H1 (cell line): ENCODE results near the gene ZMYND15. TPM values are rescaled to one million over a fixed set of nuclear protein-coding genes. Genes with fewer than 3 reads are reported as not detected.

Experiments
- CTCF ChIA-PET: fragments of 300-600 bp; sonication (Branson Sonifier 250); formaldehyde crosslinking; loops from one replicate; lab custom pipeline; 2021; ENCODE audit not compliant: partially characterized antibody; lab: Charles Lee
- POLR2A ChIA-PET: fragments of 300-600 bp; sonication (Branson Sonifier 250); formaldehyde crosslinking; loops from one replicate; lab custom pipeline; 2021; ENCODE audit warnings: inconsistent platforms; ENCODE audit not compliant: partially characterized antibody; lab: Charles Lee
- DNase-seq, 2 experiments: peaks; one replicate each; pipeline versions ENCODE4 v3.0.0 to v3.0.0-alpha.2; 2010 to 2022; ENCODE audit warnings: low spot score in 2 of 2, low read depth in 1 of 2, mixed read lengths in 1 of 2
- FAIRE-seq: peaks from 2 replicates; lab custom pipeline; 2011; peaks lifted over from hg19 to GRCh38; lab: Jason Lieb, UNC
- H2AFZ ChIP-seq: 2 replicates; pipeline ENCODE4 v1.8.1; 2012; ENCODE audit warnings: low read length, inconsistent platforms
- H2AK5ac ChIP-seq: 2 replicates; pipeline ENCODE4 v1.6.1; 2013; ENCODE audit warnings: low read depth, low read length
- H2BK120ac ChIP-seq: replicated peaks from 2 replicates; pipeline ENCODE3; 2013; ENCODE audit warnings: low read depth, low read length, inconsistent platforms
- H2BK12ac ChIP-seq: 2 replicates; pipeline ENCODE4 v1.6.1; 2013; ENCODE audit warnings: low read depth, low read length
- H2BK15ac ChIP-seq: 2 replicates; pipeline ENCODE4 v1.6.1; 2013; ENCODE audit warnings: low read length
- H2BK20ac ChIP-seq: 2 replicates; pipeline ENCODE4 v1.6.1; 2013; ENCODE audit warnings: low read length
- H2BK5ac ChIP-seq: 2 replicates; pipeline ENCODE4 v1.6.1; 2013; ENCODE audit warnings: low read depth, low read length
- H3K14ac ChIP-seq: 2 replicates; pipeline ENCODE4 v1.6.1; 2013; ENCODE audit warnings: inconsistent platforms; ENCODE audit not compliant: insufficient read length
- H3K18ac ChIP-seq: 2 replicates; pipeline ENCODE4 v1.6.1; 2013; ENCODE audit warnings: low read length; ENCODE audit errors: extremely low read depth
- H3K23ac ChIP-seq: 2 replicates; pipeline ENCODE4 v1.6.1; 2013; ENCODE audit warnings: inconsistent platforms; ENCODE audit not compliant: insufficient read length
- H3K23me2 ChIP-seq: 2 replicates; pipeline ENCODE4 v1.6.1; 2013; ENCODE audit warnings: low read depth, low read length
- H3K27ac ChIP-seq: 2 replicates; pipeline ENCODE4 v1.6.1; 2011; ENCODE audit warnings: low read depth, low read length, inconsistent platforms
- H3K27me3 ChIP-seq, 4 experiments: replicated peaks in 1 of 4; 1 replicate in 1 of 4; 2 replicates in 3 of 4; pipeline versions ENCODE4 v1.6.1 to v1.8.1; 2011 to 2013; ENCODE audit warnings: low read length in 3 of 4, mild to moderate bottlenecking in 3 of 4, inconsistent platforms in 2 of 4, mixed read lengths in 2 of 4, moderate library complexity in 1 of 4; ENCODE audit not compliant: control insufficient read depth in 3 of 4, insufficient read depth in 3 of 4; ENCODE audit errors: extremely low read depth in 1 of 4
- H3K36me3 ChIP-seq, 4 experiments: 2 replicates each; pipeline versions ENCODE4 v1.6.1 to v1.8.1; 2011 to 2013; ENCODE audit warnings: mild to moderate bottlenecking in 4 of 4, low read length in 3 of 4, moderate library complexity in 2 of 4, control low read depth in 1 of 4, inconsistent platforms in 1 of 4; ENCODE audit not compliant: insufficient read depth in 4 of 4, control insufficient read depth in 2 of 4
- H3K4ac ChIP-seq: replicated peaks from 2 replicates; pipeline ENCODE3; 2013; ENCODE audit warnings: low read length, low read depth, mixed read lengths, inconsistent platforms; ENCODE audit not compliant: insufficient read length
- H3K4me1 ChIP-seq, 4 experiments: replicated peaks in 1 of 4; 1 replicate in 1 of 4; 2 replicates in 3 of 4; pipeline versions ENCODE4 v1.6.1 to v1.8.1; 2011 to 2013; ENCODE audit warnings: low read length in 3 of 4, inconsistent platforms in 2 of 4, mixed read lengths in 1 of 4; ENCODE audit not compliant: insufficient read depth in 4 of 4, control insufficient read depth in 3 of 4
- H3K4me2 ChIP-seq, 2 experiments: 2 replicates each; pipeline versions ENCODE4 v1.6.1 to v1.8.1; 2011 to 2013; ENCODE audit warnings: low read depth in 2 of 2, low read length in 2 of 2, control low read depth in 1 of 2, inconsistent platforms in 1 of 2, mild to moderate bottlenecking in 1 of 2; ENCODE audit not compliant: insufficient read depth in 1 of 2
- H3K4me3 ChIP-seq, 4 experiments: fragments of 200-600, 300-600 bp in 1 of 4; sonication (generic), shearing (Covaris generic), sonication (Bioruptor Twin) in 1 of 4; 2 replicates each; pipeline versions ENCODE4 v1.5.1 to v1.8.1; 2011 to 2016; ENCODE audit warnings: low read length in 4 of 4, low read depth in 3 of 4, control low read depth in 2 of 4, inconsistent platforms in 2 of 4, mild to moderate bottlenecking in 2 of 4, mixed read lengths in 1 of 4, moderate library complexity in 1 of 4; ENCODE audit not compliant: insufficient read depth in 2 of 4; ENCODE audit errors: extremely low read depth in 1 of 4
- H3K56ac ChIP-seq: replicated peaks from 2 replicates; pipeline ENCODE3; 2013; ENCODE audit warnings: low read depth, mild to moderate bottlenecking, mixed read lengths, low read length, inconsistent platforms; ENCODE audit not compliant: insufficient read length
- H3K79me1 ChIP-seq: 2 replicates; pipeline ENCODE4 v1.6.1; 2013; ENCODE audit warnings: low read depth, low read length, control low read depth
- H3K79me2 ChIP-seq, 2 experiments: 2 replicates each; pipeline versions ENCODE4 v1.6.1 to v1.8.1; 2012 to 2013; ENCODE audit warnings: low read length in 2 of 2, mild to moderate bottlenecking in 2 of 2, inconsistent platforms in 1 of 2; ENCODE audit not compliant: insufficient read depth in 2 of 2, control insufficient read depth in 1 of 2
- H3K9ac ChIP-seq, 4 experiments: replicated peaks in 1 of 4; 1 replicate in 1 of 4; 2 replicates in 3 of 4; pipeline versions ENCODE4 v1.6.1 to v1.8.1; 2011 to 2013; ENCODE audit warnings: low read depth in 3 of 4, low read length in 3 of 4, control low read depth in 2 of 4, mild to moderate bottlenecking in 2 of 4, moderate library complexity in 2 of 4, inconsistent platforms in 1 of 4; ENCODE audit errors: extremely low read depth in 1 of 4
- H3K9me3 ChIP-seq, 2 experiments: 2 replicates each; pipeline versions ENCODE4 v1.6.1 to v1.8.1; 2012 to 2013; ENCODE audit warnings: mild to moderate bottlenecking in 2 of 2, moderate library complexity in 2 of 2, control low read depth in 1 of 2, inconsistent platforms in 1 of 2, low read depth in 1 of 2, low read length in 1 of 2, mixed read lengths in 1 of 2; ENCODE audit not compliant: insufficient read depth in 2 of 2
- H4K20me1 ChIP-seq, 2 experiments: replicated peaks in 1 of 2; 2 replicates each; pipeline versions ENCODE3 to v1.8.1; 2011 to 2013; ENCODE audit warnings: inconsistent platforms in 2 of 2, low read length in 2 of 2, mild to moderate bottlenecking in 1 of 2; ENCODE audit not compliant: insufficient read depth in 2 of 2, control insufficient read depth in 1 of 2
- H4K5ac ChIP-seq: 2 replicates; pipeline ENCODE4 v1.6.1; 2013; ENCODE audit warnings: low read length, low read depth, mixed read lengths, inconsistent platforms; ENCODE audit not compliant: insufficient read length
- H4K8ac ChIP-seq: 2 replicates; pipeline ENCODE4 v1.8.0; 2013; ENCODE audit warnings: mild to moderate bottlenecking, moderate library complexity, low read length, inconsistent platforms; ENCODE audit not compliant: insufficient read depth; ENCODE audit errors: extremely low read depth
- H4K91ac ChIP-seq: replicated peaks from 2 replicates; pipeline ENCODE3; 2013; ENCODE audit warnings: low read length, mixed read lengths, inconsistent platforms; ENCODE audit not compliant: insufficient read length
- BCL11A ChIP-seq, 2 experiments: IDR thresholded peaks; one replicate each; pipeline ENCODE4 v1.6.1; 2011; ENCODE audit warnings: low read depth in 2 of 2, low read length in 2 of 2, mild to moderate bottlenecking in 2 of 2
- NRF1 ChIP-seq: IDR thresholded peaks from 2 replicates; pipeline ENCODE4 v1.6.1; 2011; ENCODE audit warnings: mild to moderate bottlenecking, low read depth, low read length, improper control_type of control experiment
- PHF8 ChIP-seq: fragments of 200-600 bp; sonication (generic); conservative IDR thresholded peaks from 2 replicates; pipeline ENCODE4 v1.7.1; 2012; ENCODE audit warnings: low read depth, mild to moderate bottlenecking, inconsistent platforms, low read length, moderate library complexity
- POLR2AphosphoS5 ChIP-seq: IDR thresholded peaks from 2 replicates; pipeline ENCODE4 v1.6.1; 2011; ENCODE audit warnings: low read depth, low read length
- WGBS, 2 experiments: shearing (Covaris generic) in 1 of 2; methylation state at CpG; one replicate each; pipeline versions ENCODE4 v1.1.6 to v1.1.7; 2013 to 2015; ENCODE audit warnings: low lambda C conversion rate in 2 of 2, mixed read lengths in 2 of 2, inconsistent platforms in 1 of 2, low coverage in 1 of 2, missing lambda C conversion rate in 1 of 2; ENCODE audit not compliant: insufficient replicate concordance in 2 of 2, insufficient coverage in 1 of 2, insufficient read length in 1 of 2; ENCODE audit errors: extremely low coverage in 1 of 2, missing lambda C conversion rate in 1 of 2; 5-methylcytosine and 5-hydroxymethylcytosine counted together
- polyA plus RNA-seq, 7 experiments: library from polyadenylated mRNA; depleted of rRNA in 3 of 7; stranded (reverse) in 5 of 7; unstranded in 2 of 7; fragments of >200 nt in 5 of 7; fragments of 200-250 nt in 2 of 7; gene quantifications; 1 replicate in 5 of 7; 2 replicates in 1 of 7; 4 replicates in 1 of 7; pipeline versions ENCODE4 v1.2.1 to v1.2.3, GENCODE V29; 2011 to 2013; ENCODE audit warnings: missing spikeins in 2 of 7, mixed read lengths in 2 of 7
- total RNA-seq: library from RNA; stranded (reverse); fragmentation: NEBNext Ultra II Directional; extraction: Animal tissue kit (Norgen Biotek cat#: 25700); gene quantifications from 2 replicates; pipeline ENCODE4 v1.2.1, GENCODE V29; 2021

Gene ZMYND15
- total and polyA plus RNA-seq, 2 of the 8 experiments (the other 6 are each of a cell fraction or from before 2014, with no cell fraction given) = 0.53 to 0.58 TPM

GRCh38 chr17:4743216-4743615, 3.6 kb downstream of the ZMYND15 start:
- no peak overlapping the region for H3K9ac ChIP-seq
- H2BK120ac ChIP-seq = no peak overlapping the region
- no peak overlapping the region for H3K4me2 ChIP-seq
- no peak overlapping the region for H2BK15ac ChIP-seq
- no peak overlapping the region for H2BK5ac ChIP-seq
- H3K4ac ChIP-seq = no peak overlapping the region
- no peak overlapping the region for H2BK12ac ChIP-seq
- H3K79me1 ChIP-seq = no peaks in the 10 kb centered on the region
- H3K9me3 ChIP-seq = no peaks in the 10 kb centered on the region; a peak in 1 of 4 replicates
- CTCF ChIA-PET = interaction anchor here (0.9 to 3.1 kb wide), 7 partner anchors 10 to 117 kb away, joined by 3 to 14 read pairs (median 4); partner anchors contain the start of gene MED11
- peaks cover 21% of the 10 kb centered on the region; the same call in 1 of the 2 replicates for H3K23me2 ChIP-seq
- no peaks in the 10 kb centered on the region; a peak in 1 of 8 replicates for H3K36me3 ChIP-seq
- no peak overlapping the region for H4K5ac ChIP-seq
- TF ChIP-seq POLR2AphosphoS5 = no peak
- no peak for TF ChIP-seq BCL11A (IDR thresholded peaks at IDR 0.05; ENCODE audit: low read depth in 2 of 2, low read length in 2 of 2)
- TF ChIP-seq NRF1 = no peak
- no peak for TF ChIP-seq PHF8
- no peak overlapping the region for H2AFZ ChIP-seq
- no peak overlapping the region for H3K56ac ChIP-seq
- H2AK5ac ChIP-seq = no peak overlapping the region
- H3K79me2 ChIP-seq = no peaks in the 10 kb centered on the region
- no peak overlapping the region for H4K91ac ChIP-seq
- POLR2A ChIA-PET = no interaction called here
- H2BK20ac ChIP-seq = no peak overlapping the region
- H3K27ac ChIP-seq = no peak overlapping the region
- no peak overlapping the region for H3K4me3 ChIP-seq
- peaks cover 0 to 10% (median 7%) of the 10 kb centered on the region in 4 experiments; a peak in 5 of 7 replicates for H3K4me1 ChIP-seq
- FAIRE-seq (no peak), DNase-seq (no peak)
- peaks cover 27 to 52% (median 41%) of the 10 kb centered on the region in 4 experiments for H3K27me3 ChIP-seq
- no peak overlapping the region for H3K23ac ChIP-seq
- H3K18ac ChIP-seq = no peak overlapping the region
- no peak overlapping the region for H3K14ac ChIP-seq
- no peaks in the 10 kb centered on the region for H4K20me1 ChIP-seq
- WGBS, 2 experiments = 96% methylated on average over 8 of the region's 8 CpGs; no CpG with 5 or more reads in 1 of the 2 experiments
- no peak overlapping the region for H4K8ac ChIP-seq
